ENCODE results near the gene PRKAR1A. TPM values are rescaled to one million over a fixed set of nuclear protein-coding genes. Genes with fewer than 3 reads are reported as not detected.

PRKAR1A gene
- total RNA-seq, 1 experiment from 2014 or later: 174 TPM

DNA sequence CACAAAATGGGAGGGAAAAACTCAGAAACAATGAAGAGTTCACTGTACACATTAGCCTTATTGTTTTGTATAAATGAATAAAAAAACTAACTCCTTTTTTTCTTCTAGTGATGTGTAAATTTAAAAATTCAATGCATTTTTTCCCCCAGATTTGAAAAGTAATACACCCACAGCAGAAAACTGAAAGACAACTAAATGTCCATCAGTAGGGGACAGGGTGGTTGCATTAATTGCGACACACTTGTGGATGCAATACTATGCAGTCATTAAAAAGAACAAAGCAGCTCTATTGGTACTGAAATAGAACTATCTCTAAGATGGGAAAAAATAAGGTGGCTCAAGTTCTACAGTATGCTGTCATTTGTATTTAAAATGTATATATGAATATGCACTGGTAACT, 41.3 kb upstream of the PRKAR1A start:
- intact Hi-C loops (cut with micrococcal nuclease; ENCODE audit: unreplicated experiment) (no loop called here), in situ Hi-C loops (cut with HindIII; ENCODE audit: low pct_unique_long_range_greater_than_20kb, low sequenced_read_pairs) (no loop called here)
- Histone ChIP-seq H3K36me3 (ENCODE audit: control insufficient read depth, insufficient read depth, low read length) (no peaks in the 10 kb centered on the region), H3K4me1 (ENCODE audit: control insufficient read depth, insufficient read depth, low read length) (no peaks in the 10 kb centered on the region), H3K4me3 (ENCODE audit: low read depth in 2 of 2, low read length in 2 of 2) (no peak overlapping the region), H3K9me3 (ENCODE audit: control insufficient read depth, insufficient read depth, low read depth, low read length) (no peaks in the 10 kb centered on the region), H3K27me3 (ENCODE audit: control insufficient read depth, insufficient read depth, low read length) (no peaks in the 10 kb centered on the region), H3K27ac (ENCODE audit: low read length) (no peak overlapping the region)
- ChIA-PET POLR2A (no interaction called here), CTCF (no interaction called here)
- DNase-seq (ENCODE audit: low read depth, low spot score): no peak
- TF ChIP-seq POLR2AphosphoS5 (IDR thresholded peaks at IDR 0.05; ENCODE audit: low read depth, low read length) (no peak), TCF7L2 (IDR thresholded peaks at IDR 0.05; ENCODE audit: low read depth, low read length) (no peak), SIN3A (IDR thresholded peaks at IDR 0.05; ENCODE audit: borderline replicate concordance, insufficient read depth, low read depth, low read length) (no peak)
- TF ChIP-seq, protein P1, sequence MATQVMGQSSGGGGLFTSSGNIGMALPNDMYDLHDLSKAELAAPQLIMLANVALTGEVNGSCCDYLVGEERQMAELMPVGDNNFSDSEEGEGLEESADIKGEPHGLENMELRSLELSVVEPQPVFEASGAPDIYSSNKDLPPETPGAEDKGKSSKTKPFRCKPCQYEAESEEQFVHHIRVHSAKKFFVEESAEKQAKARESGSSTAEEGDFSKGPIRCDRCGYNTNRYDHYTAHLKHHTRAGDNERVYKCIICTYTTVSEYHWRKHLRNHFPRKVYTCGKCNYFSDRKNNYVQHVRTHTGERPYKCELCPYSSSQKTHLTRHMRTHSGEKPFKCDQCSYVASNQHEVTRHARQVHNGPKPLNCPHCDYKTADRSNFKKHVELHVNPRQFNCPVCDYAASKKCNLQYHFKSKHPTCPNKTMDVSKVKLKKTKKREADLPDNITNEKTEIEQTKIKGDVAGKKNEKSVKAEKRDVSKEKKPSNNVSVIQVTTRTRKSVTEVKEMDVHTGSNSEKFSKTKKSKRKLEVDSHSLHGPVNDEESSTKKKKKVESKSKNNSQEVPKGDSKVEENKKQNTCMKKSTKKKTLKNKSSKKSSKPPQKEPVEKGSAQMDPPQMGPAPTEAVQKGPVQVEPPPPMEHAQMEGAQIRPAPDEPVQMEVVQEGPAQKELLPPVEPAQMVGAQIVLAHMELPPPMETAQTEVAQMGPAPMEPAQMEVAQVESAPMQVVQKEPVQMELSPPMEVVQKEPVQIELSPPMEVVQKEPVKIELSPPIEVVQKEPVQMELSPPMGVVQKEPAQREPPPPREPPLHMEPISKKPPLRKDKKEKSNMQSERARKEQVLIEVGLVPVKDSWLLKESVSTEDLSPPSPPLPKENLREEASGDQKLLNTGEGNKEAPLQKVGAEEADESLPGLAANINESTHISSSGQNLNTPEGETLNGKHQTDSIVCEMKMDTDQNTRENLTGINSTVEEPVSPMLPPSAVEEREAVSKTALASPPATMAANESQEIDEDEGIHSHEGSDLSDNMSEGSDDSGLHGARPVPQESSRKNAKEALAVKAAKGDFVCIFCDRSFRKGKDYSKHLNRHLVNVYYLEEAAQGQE (IDR thresholded peaks at IDR 0.05; ENCODE audit: insufficient read depth in 1 of 2, low read depth in 2 of 2, low read length in 1 of 2): no peak
- TF ChIP-seq, protein P2, sequence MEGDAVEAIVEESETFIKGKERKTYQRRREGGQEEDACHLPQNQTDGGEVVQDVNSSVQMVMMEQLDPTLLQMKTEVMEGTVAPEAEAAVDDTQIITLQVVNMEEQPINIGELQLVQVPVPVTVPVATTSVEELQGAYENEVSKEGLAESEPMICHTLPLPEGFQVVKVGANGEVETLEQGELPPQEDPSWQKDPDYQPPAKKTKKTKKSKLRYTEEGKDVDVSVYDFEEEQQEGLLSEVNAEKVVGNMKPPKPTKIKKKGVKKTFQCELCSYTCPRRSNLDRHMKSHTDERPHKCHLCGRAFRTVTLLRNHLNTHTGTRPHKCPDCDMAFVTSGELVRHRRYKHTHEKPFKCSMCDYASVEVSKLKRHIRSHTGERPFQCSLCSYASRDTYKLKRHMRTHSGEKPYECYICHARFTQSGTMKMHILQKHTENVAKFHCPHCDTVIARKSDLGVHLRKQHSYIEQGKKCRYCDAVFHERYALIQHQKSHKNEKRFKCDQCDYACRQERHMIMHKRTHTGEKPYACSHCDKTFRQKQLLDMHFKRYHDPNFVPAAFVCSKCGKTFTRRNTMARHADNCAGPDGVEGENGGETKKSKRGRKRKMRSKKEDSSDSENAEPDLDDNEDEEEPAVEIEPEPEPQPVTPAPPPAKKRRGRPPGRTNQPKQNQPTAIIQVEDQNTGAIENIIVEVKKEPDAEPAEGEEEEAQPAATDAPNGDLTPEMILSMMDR (IDR thresholded peaks at IDR 0.05): no peak
- BruUV-seq (replicated peaks): no TSS peak
- ATAC-seq: no peak

DNA sequence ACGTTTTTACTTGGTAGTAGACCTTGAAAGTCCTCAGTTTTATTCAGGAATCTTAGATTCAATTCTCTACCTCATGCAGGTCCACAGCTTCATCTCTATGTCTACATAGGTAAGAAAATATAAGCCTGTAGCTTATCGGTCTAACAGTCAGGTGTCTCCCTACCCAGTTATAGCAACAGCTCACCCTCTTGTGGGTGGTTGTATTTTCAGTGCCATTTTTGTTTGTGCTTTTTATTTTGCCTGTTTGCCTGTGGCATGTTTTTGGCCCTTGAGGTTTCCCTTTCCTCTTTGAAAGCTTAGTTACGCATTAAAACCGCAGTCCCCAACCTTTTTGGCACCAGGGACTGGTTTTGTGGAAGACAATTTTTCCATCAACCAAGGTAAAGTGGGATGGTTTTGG, 31.3 kb upstream of the PRKAR1A start:
- no peak overlapping the region for H3K27ac ChIP-seq (ENCODE audit: low read length)
- peaks cover 13% of the 10 kb centered on the region for H3K27me3 ChIP-seq (ENCODE audit: control insufficient read depth, insufficient read depth, low read length)
- no TSS peak for BruUV-seq (replicated peaks)
- CTCF ChIA-PET: interaction anchor here (0.6 kb wide), 1 partner anchor 257 kb away, joined by 4 read pairs; no protein-coding TSS in a partner anchor
- no peaks in the 10 kb centered on the region for H3K9me3 ChIP-seq (ENCODE audit: control insufficient read depth, insufficient read depth, low read depth, low read length)
- no peaks in the 10 kb centered on the region for H3K4me1 ChIP-seq (ENCODE audit: control insufficient read depth, insufficient read depth, low read length)
- TF ChIP-seq, protein P2 (IDR thresholded peaks at IDR 0.05): no peak
- TF ChIP-seq SIN3A (IDR thresholded peaks at IDR 0.05; ENCODE audit: borderline replicate concordance, insufficient read depth, low read depth, low read length) (no peak), POLR2AphosphoS5 (IDR thresholded peaks at IDR 0.05; ENCODE audit: low read depth, low read length) (no peak), TCF7L2 (IDR thresholded peaks at IDR 0.05; ENCODE audit: low read depth, low read length) (no peak)
- TF ChIP-seq, protein P1 (IDR thresholded peaks at IDR 0.05; ENCODE audit: insufficient read depth in 1 of 2, low read depth in 2 of 2, low read length in 1 of 2): no peak
- DNase-seq (ENCODE audit: low read depth, low spot score) (no peak), ATAC-seq (no peak)
- POLR2A ChIA-PET: no interaction called here
- H3K4me3 ChIP-seq (ENCODE audit: low read depth in 2 of 2, low read length in 2 of 2): no peak overlapping the region
- intact Hi-C loops (cut with micrococcal nuclease; ENCODE audit: unreplicated experiment): no loop called here
- in situ Hi-C loops (cut with HindIII; ENCODE audit: low pct_unique_long_range_greater_than_20kb, low sequenced_read_pairs): no loop called here
- no peaks in the 10 kb centered on the region for H3K36me3 ChIP-seq (ENCODE audit: control insufficient read depth, insufficient read depth, low read length)
